ENCODE results near the gene PRCP. TPM values are rescaled to one million over a fixed set of nuclear protein-coding genes. Genes with fewer than 3 reads are reported as not detected.

Gene PRCP
- total RNA-seq, 2 experiments from 2014 or later: 17.3 to 21.8 TPM

DNA sequence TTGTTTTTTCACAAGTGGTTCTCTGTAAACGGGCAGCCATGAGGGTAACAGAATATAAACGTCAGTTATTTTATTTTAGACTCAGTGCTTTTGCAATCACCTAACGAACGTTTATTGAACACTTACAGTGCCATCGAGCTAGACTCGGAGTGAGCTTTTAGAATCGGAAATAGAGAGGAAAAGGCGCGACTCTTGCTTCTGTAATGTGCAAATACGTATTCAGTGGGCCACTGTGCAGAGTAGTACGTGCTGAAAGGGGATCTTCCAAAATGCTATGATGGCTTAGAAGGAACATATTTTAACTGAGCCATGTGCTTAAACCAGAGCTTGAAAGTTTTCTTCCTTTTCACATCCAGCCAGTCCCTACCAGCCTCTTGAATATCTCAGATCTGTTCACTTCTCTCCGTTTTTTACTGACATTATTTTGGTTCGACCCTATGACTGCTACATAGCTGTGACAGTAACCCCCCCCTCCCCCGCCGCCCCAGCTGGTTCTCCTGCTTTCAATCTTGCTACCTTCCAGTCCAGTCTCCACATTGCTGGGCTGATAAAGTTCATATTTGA, 1.8 kb upstream of the PRCP start:
- CTCF ChIA-PET: interaction anchor here (0.8 to 5.3 kb wide), 16 partner anchors 10 to 390 kb away, joined by 3 to 43 read pairs (median 4); partner anchors contain the start of genes PCF11 and RAB30
- Mint-ChIP-seq H3K36me3 (no peaks in the 10 kb centered on the region), H3K27me3 (no peaks in the 10 kb centered on the region), H3K9me3 (ENCODE audit: low read depth) (no peaks in the 10 kb centered on the region), H3K4me3 (peak overlapping the region; percentile 91), H3K4me1 (peaks cover 53% of the 10 kb centered on the region), H3K27ac (peak overlapping the region; percentile 99)
- DNase-seq: no peak
- no peak for ATAC-seq

DNA sequence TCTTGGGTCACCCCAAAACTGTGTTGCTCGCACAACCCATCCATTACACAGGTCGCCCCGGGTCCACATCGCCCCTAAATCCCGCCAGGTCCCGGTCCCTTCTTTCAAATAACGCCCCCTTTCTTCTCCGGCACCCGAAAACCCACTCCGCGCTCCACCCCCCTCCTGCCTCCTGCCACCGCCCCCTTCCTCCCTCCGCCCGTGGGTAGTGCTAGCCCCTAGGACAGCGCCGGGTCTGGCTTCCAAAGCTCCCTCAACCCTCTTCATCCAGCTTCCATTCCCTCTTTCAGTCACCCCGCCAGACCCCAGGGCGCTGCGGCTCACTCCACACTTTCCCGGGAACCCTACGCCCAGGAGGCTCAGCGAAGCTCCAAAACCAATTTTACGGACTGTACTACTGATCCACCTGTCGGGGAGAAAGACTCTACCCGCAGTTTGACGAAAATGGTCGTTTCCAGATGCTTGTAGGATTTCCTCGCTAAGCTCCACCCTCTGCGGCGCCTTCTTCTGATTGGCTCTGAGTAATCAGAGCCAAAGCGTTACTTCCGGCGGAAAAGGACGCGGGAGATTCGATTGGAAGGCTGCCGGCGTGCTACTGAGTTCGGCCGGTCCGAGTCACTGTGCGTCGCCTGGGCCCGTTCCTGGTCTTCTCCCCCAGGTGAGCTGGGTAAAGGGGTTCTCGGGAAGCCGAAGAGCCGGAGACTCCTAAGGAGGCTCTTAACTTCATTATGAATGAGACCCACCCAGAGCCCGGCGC, 1.1 kb upstream of the PRCP start, which contains the start of gene DDIAS:
DDIAS (plus strand) TSS at position 572 of the 757 bp plus-strand sequence. CDS start 13,003 bp downstream, outside the sequence.
- ATAC-seq: peak; percentile 74
- Mint-ChIP-seq H3K36me3 (peaks cover 3% of the 10 kb centered on the region), H3K9me3 (ENCODE audit: low read depth) (no peaks in the 10 kb centered on the region), H3K4me1 (peaks cover 50% of the 10 kb centered on the region), H3K4me3 (peak within 1 kb of the TSS; percentile 91), H3K27me3 (no peaks in the 10 kb centered on the region), H3K27ac (peak within 1 kb of the TSS; percentile 99)
- DNase-seq: peak; percentile 98
- CTCF ChIA-PET: interaction anchor here (0.7 to 5.3 kb wide), 18 partner anchors 10 to 402 kb away, joined by 3 to 43 read pairs (median 4); partner anchors contain the start of genes PCF11 and RAB30

DNA sequence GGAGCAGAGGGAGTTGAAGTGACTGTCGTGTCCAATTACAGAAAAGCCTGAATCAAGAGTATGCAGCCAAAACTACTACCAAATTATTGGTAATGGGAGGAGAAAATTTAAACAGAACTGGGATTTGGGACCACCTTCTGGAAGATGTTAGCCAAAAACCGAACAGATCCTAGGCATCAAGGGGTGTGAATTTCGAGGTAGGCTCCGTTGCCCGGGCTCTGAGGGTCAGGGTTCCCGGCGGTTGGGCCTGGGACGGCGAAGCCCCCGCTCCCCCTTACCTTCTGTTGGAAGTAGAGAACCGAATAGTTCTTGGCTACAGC, 313 bp downstream of the PRCP start:
- H3K27me3 Mint-ChIP-seq: no peaks in the 10 kb centered on the region
- ATAC-seq: no peak
- H3K9me3 Mint-ChIP-seq (ENCODE audit: low read depth): no peaks in the 10 kb centered on the region
- CTCF ChIA-PET: interaction anchor here (0.9 to 5.3 kb wide), 8 partner anchors 33 to 393 kb away, joined by 3 to 43 read pairs (median 4); partner anchors contain the start of gene PCF11
- DNase-seq: no peak
- H3K27ac Mint-ChIP-seq: peak overlapping the region; percentile 99
- H3K4me1 Mint-ChIP-seq: peaks cover 54% of the 10 kb centered on the region
- peak overlapping the region; percentile 91 for H3K4me3 Mint-ChIP-seq
- H3K36me3 Mint-ChIP-seq: peaks cover 3% of the 10 kb centered on the region

DNA sequence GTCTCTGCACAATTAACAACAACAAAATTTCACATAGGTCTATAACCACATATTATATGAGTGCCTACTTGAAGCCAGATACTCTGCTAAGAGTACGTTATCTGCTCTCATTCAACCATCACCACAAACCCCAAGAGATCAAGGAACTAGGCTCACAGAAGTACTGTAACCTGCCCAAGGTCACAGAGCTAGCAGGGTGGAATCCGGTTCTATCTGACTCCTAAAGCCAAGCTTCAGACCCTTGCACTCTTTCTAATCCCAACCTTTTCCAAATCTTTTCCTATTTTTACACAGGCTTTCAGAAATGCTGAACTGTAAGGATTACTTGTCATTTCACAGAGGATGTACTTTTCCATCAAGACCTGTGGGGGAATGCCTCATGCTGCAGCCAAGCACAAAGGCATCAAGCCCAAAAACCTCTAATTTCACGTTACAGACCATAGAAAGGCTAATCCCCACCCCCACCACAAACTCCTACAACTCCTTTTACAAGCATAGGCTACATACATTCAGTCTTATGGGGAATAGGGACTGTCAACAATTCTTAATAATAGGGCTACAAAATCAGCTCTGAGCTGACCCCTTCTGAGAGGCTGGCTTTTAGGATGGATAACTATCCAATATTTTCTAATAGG, 927 bp downstream of the PRCP start:
- Mint-ChIP-seq H3K4me1 (peaks cover 54% of the 10 kb centered on the region), H3K4me3 (peak overlapping the region; percentile 91), H3K36me3 (peaks cover 3% of the 10 kb centered on the region), H3K9me3 (ENCODE audit: low read depth) (no peaks in the 10 kb centered on the region), H3K27ac (peak overlapping the region; percentile 99), H3K27me3 (no peaks in the 10 kb centered on the region)
- CTCF ChIA-PET: interaction anchor here (1.2 to 5.3 kb wide), 5 partner anchors 32 to 393 kb away, joined by 3 to 43 read pairs (median 6); no protein-coding TSS in a partner anchor
- ATAC-seq: no peak
- peak; percentile 44 for DNase-seq

DNA sequence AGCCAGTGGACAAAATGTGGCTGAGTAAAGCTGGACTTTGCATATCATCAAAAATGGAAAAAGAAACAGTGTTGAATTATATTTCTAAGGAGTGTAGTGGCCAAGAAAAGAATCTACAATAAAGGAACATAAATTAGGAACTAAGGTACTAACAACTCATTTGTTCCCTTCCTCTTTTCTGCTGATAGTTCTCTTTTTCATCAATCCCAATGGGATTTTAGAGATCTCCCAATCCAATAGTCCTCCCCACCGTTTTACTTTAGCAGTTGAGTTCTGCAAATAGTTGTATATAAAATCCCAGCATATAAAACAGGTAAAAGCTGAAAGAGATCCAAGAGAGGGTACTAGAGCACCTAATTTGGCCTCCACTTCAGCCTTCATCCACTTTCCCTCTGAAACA, 2.0 kb downstream of the PRCP start:
- no peak overlapping the region for H3K4me3 Mint-ChIP-seq
- no peak for ATAC-seq
- no peaks in the 10 kb centered on the region for H3K9me3 Mint-ChIP-seq (ENCODE audit: low read depth)
- peaks cover 43% of the 10 kb centered on the region for H3K4me1 Mint-ChIP-seq
- no peaks in the 10 kb centered on the region for H3K27me3 Mint-ChIP-seq
- DNase-seq: no peak
- CTCF ChIA-PET: interaction anchor here (5.3 kb wide), 1 partner anchor 31 kb away, joined by 43 read pairs; no protein-coding TSS in a partner anchor
- H3K36me3 Mint-ChIP-seq: peaks cover 3% of the 10 kb centered on the region
- H3K27ac Mint-ChIP-seq: no peak overlapping the region

DNA sequence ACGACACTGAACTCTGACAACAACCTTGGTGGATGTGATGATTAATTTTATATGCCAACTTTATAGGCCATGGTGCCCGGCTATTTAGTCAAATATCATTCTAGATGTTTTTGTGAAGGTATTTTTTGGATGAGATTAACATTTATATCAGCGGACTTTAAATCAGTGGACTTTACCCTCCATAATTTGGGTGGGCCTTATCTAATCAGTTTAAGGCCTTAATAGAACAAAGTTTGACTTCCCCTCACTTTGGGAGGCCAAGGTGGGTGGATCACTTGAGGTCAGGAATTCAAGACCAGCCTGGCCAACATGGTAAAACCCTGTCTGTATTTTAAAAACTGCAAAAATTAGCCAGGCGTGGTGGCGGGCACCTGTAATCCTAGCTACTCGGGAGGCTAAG, 4.0 kb downstream of the PRCP start:
- H3K27ac Mint-ChIP-seq: no peak overlapping the region
- no peak for DNase-seq
- ATAC-seq: no peak
- H3K4me1 Mint-ChIP-seq: peaks cover 30% of the 10 kb centered on the region
- no peak overlapping the region for H3K4me3 Mint-ChIP-seq
- peaks cover 3% of the 10 kb centered on the region for H3K36me3 Mint-ChIP-seq
- CTCF ChIA-PET: interaction anchor here (0.7 to 2.4 kb wide), 2 partner anchors 28 to 30 kb away, joined by 3 to 8 read pairs; no protein-coding TSS in a partner anchor
- H3K27me3 Mint-ChIP-seq: no peaks in the 10 kb centered on the region
- H3K9me3 Mint-ChIP-seq (ENCODE audit: low read depth): no peaks in the 10 kb centered on the region

DNA sequence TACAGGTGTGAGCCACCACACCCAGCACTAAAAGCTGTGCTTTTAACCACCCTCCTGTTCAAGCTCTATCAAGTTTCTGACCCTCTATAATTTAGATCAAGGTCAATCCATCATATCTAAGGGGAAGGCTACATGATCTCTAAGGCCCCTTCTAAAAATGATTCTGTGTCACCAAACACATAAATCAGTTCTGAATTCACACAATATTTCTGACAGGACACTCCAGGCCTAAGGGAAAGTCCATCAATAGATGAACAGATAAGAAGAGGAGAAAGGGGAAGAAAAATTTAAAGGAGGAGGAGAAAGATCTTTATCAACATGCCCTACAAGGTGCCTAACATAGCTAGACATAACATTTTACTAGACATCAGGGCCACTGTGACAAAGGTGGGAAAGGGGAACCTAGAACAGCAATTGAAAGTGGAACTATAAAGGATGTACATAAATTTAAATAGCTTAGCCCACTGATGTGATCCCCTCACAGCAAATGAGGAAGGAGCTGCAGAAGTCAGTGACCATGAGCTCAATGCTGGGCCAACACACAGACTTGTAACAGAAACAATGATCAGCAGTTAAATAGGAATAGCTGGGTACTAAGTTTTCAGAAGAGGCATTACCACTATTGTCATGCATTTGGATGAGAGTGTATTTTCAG, 4.7 kb downstream of the PRCP start:
- Mint-ChIP-seq H3K4me3 (no peak overlapping the region), H3K4me1 (peaks cover 29% of the 10 kb centered on the region), H3K9me3 (ENCODE audit: low read depth) (no peaks in the 10 kb centered on the region), H3K27ac (no peak overlapping the region), H3K36me3 (peaks cover 3% of the 10 kb centered on the region), H3K27me3 (no peaks in the 10 kb centered on the region)
- ATAC-seq (no peak), DNase-seq (no peak)
- CTCF ChIA-PET: interaction anchor here (2.4 kb wide), 1 partner anchor 28 kb away, joined by 8 read pairs; no protein-coding TSS in a partner anchor

DNA sequence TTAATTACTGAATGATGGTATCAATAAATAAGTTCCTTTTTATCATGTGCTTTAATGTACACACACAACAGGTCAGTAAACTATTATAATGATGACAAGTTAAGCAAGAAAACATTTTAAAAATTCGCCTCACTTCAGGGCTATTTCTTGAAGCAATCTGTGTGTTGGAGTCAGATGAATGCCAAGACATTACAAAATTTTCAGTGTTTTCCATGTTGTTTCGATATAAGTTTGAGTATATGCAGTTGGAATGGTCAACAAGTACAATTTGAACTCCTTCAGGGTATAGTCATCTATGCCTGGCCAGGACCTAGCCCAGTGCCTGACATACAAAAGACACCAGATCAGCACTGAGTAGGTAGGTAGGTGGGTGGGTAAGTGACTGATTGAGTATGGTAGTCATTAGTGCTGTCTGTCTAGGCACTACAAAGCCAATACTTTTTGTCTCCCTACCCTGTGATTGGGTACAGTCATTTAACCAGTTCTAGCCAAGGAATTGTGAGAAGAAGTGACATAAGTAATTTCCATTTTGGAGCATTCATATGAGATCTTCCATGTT, 7.5 kb downstream of the PRCP start:
- H3K4me3 Mint-ChIP-seq: no peak overlapping the region
- CTCF ChIA-PET: interaction anchor here (1.7 kb wide), 1 partner anchor 25 kb away, joined by 5 read pairs; no protein-coding TSS in a partner anchor
- no peak for ATAC-seq
- no peak overlapping the region for H3K27ac Mint-ChIP-seq
- peaks cover 3% of the 10 kb centered on the region for H3K36me3 Mint-ChIP-seq
- DNase-seq: no peak
- no peaks in the 10 kb centered on the region for H3K27me3 Mint-ChIP-seq
- no peaks in the 10 kb centered on the region for H3K9me3 Mint-ChIP-seq (ENCODE audit: low read depth)
- H3K4me1 Mint-ChIP-seq: peaks cover 15% of the 10 kb centered on the region

DNA sequence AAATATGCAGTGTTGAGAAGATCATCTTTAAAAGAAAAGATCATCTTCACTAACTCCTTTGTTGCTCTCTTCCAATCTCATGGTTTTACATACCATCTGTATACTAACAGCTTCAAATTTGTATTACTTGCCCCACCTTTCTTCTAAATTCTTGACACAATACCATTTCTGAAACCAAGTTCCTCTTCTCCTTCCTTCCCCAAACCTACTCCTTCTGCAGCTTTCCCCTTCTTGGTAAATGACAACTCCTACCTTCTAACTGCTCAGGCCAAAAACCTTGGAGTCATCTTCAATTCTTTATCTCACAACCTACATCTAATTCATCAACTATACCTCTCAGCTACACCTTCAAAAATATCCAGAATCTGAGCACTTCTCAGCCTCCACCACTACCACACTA, 9.3 kb downstream of the PRCP start:
- Mint-ChIP-seq H3K36me3 (no peaks in the 10 kb centered on the region), H3K27ac (no peak overlapping the region), H3K4me1 (peaks cover 4% of the 10 kb centered on the region), H3K4me3 (no peak overlapping the region), H3K27me3 (no peaks in the 10 kb centered on the region), H3K9me3 (ENCODE audit: low read depth) (no peaks in the 10 kb centered on the region)
- no peak for DNase-seq
- CTCF ChIA-PET: no interaction called here
- ATAC-seq: no peak

DNA sequence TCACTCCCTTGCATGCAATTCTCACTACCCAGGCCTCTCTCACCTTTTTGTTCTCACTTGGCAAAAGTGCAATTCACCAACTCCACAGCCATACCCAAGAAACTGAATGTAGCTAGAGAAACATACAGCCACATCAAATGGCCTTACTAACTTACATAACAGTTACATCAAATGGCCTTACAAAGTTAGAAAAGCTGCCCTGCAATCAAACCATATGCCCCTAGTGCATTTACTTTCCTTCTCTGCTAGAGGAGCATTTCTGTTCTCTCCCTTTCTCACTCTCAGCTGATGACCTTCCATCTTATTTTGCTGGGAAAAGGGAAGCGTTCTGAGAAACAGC, 10.3 kb downstream of the PRCP start:
- Mint-ChIP-seq H3K27ac (no peak overlapping the region), H3K9me3 (ENCODE audit: low read depth) (no peaks in the 10 kb centered on the region), H3K36me3 (no peaks in the 10 kb centered on the region), H3K4me1 (no peaks in the 10 kb centered on the region), H3K27me3 (no peaks in the 10 kb centered on the region), H3K4me3 (no peak overlapping the region)
- CTCF ChIA-PET: interaction anchor here (1.3 kb wide), 1 partner anchor 360 kb away, joined by 4 read pairs; no protein-coding TSS in a partner anchor
- DNase-seq (no peak), ATAC-seq (no peak)

DNA sequence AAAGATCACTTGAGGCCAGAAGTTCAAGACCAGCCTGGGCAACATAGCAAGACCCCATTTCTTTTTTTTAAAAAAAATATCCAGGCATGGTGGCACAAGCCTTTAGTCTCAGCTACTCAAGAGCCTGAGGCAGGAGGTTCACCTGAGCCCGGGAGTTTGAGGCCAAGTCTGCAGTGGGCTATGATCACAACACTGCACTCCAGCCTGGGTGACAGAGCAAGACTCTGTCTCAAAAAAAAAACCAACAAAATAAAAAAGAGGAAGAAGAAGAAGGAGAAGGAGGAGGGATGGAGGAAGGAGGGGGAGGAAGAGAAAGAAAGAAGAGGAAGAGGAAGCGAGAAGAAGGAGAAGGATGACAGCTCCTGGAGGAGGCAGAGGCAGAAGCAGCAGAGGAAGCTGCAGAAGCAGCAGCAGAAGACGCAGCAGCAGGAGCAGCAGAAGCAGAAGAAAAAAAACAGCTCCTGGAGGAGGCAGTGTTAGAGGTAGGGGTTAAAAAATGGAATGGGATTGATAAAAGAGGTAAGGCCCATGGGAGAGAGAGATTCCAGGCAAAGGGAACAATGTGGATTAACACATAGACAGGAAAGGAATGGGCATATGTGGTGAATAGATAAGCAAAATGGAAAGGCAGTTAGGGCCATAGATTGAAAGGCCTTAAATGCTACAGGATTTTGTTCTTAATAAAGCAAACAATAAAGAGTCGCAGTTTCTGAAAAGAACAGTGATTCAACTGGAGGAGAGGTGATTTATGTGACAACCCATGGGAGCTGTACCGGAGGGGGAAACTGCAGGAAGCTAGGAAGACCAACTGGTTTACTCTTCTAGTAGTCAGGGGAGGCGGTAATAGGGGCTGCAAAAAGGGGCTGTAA, 10.9 kb downstream of the PRCP start:
- H3K27me3 Mint-ChIP-seq: no peaks in the 10 kb centered on the region
- H3K9me3 Mint-ChIP-seq (ENCODE audit: low read depth): no peaks in the 10 kb centered on the region
- H3K27ac Mint-ChIP-seq: no peak overlapping the region
- H3K4me1 Mint-ChIP-seq: no peaks in the 10 kb centered on the region
- DNase-seq (no peak), ATAC-seq (no peak)
- H3K36me3 Mint-ChIP-seq: no peaks in the 10 kb centered on the region
- H3K4me3 Mint-ChIP-seq: no peak overlapping the region
- CTCF ChIA-PET: interaction anchor here (1.3 kb wide), 1 partner anchor 361 kb away, joined by 4 read pairs; no protein-coding TSS in a partner anchor

DNA sequence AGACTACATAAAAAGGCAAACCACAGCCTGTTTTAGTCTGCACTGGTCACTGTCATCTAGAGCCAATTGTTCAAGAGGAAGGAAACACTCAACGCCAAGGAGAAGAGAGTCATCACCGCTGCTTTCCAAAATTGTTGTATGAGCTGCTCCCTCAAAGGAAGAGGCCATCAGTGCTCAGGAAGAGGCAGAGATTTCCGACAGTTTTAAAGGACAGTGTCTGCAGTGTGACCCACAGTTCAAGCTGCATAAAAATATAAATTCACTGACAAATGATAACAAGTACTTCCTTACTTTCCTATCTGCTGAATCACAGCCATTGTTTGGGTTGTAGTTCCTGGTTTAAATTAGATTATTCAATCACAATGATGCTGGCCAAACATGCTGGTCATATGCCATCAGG, 16.4 kb downstream of the PRCP start:
- DNase-seq: no peak
- ATAC-seq: no peak
- H3K36me3 Mint-ChIP-seq: peaks cover 8% of the 10 kb centered on the region
- no peaks in the 10 kb centered on the region for H3K27me3 Mint-ChIP-seq
- CTCF ChIA-PET: interaction anchor here (1.3 kb wide), 1 partner anchor 16 kb away, joined by 4 read pairs; no protein-coding TSS in a partner anchor
- H3K4me3 Mint-ChIP-seq: no peak overlapping the region
- no peak overlapping the region for H3K27ac Mint-ChIP-seq
- peaks cover 5% of the 10 kb centered on the region for H3K9me3 Mint-ChIP-seq (ENCODE audit: low read depth)
- no peaks in the 10 kb centered on the region for H3K4me1 Mint-ChIP-seq
